SKM-1 treated with dmso at 0.1 percent for 144 hours (cell line): ENCODE results near the gene MYO5B.

Experiments used
- DNase-seq: peaks from one replicate; lab custom pipeline; 2025; ENCODE audit not compliant: unreplicated experiment; lab: John Stamatoyannopoulos, UW

MYO5B gene

DNA sequence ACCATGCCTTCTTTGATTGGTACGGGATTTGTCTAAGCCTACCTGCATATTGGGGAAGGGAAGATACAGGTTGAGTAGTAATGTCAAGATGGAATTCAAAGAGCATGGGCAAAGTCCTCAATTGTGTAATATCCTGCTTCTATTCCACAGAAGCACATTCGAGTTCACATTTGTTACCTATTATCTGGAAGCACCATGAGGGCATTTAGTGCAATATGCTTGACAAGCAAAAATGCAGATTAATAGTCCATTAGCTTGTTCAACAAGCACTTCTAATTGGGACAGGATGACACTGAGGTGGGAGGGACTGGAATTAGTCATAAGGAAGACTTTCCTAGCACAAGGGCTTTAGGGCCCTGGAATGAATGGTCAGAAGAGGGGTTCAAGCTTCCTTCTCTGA, 40.5 kb downstream of the MYO5B start:
- DNase-seq = no peak

DNA sequence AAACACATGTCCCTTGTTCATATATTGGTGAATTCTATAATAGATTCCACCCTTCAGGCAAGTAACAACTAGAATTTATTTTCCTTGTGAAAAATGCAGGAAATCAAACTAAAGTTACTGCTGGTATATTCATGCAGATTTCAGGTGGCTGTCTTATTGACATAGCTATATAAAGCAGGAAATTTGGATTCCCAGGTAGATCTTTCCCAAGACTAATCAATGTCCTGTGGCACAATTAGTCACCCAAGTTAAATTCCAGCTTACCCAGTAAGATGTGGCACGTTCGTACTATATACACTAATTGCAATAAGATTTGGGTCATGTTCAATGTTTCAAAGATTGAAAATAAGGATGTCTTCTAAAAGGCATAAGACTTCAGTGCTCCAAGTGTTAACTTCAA, 42.0 kb downstream of the MYO5B start:
- DNase-seq = no peak

- DNase-seq = no peak
These were observed 43.0 kb downstream of the MYO5B start for GRCh38 chr18:50151926-50152325.

DNA sequence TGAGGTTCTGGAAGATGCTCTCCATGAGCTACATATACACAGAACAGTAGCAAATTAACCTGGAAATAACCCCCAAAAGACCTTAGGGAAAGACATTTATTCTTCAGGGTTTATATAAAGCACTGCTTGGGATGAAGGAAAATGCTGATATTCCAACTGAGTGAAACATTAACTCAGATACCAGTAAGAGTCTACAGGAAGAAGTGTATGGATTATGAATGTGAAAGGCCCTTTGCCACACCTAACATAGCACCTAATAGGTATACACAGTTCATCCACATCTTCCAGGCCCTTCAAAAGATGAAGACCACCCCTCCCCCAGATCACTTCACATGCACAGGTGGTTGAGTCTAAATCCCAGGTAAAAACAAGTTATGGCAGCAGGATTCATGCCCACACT, 50.4 kb downstream of the MYO5B start:
- no peak for DNase-seq

DNA sequence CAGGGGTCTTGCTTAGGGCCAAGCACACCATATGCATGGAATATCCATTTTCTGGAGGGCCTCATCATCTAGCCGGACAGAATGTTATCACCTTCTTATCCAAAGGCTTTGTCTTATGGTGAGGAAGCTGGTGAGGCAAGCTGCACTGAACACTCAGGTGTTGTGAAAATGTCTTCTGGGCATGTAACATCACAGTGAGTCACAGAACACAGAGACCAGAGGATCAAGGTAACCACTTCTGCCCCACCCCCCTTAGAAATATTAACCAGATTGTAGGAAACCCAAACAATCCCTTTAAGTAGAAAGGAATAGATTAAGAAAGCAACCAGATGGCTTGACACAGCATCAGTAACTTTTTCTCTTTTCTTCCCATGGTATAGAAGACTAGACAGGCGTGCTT, 51.1 kb downstream of the MYO5B start:
- no peak for DNase-seq

GRCh38 chr18:50143294-50143693, 51.7 kb downstream of the MYO5B start:
- DNase-seq = no peak

GRCh38 chr18:50142441-50143120, 52.4 kb downstream of the MYO5B start:
- no peak for DNase-seq

DNA sequence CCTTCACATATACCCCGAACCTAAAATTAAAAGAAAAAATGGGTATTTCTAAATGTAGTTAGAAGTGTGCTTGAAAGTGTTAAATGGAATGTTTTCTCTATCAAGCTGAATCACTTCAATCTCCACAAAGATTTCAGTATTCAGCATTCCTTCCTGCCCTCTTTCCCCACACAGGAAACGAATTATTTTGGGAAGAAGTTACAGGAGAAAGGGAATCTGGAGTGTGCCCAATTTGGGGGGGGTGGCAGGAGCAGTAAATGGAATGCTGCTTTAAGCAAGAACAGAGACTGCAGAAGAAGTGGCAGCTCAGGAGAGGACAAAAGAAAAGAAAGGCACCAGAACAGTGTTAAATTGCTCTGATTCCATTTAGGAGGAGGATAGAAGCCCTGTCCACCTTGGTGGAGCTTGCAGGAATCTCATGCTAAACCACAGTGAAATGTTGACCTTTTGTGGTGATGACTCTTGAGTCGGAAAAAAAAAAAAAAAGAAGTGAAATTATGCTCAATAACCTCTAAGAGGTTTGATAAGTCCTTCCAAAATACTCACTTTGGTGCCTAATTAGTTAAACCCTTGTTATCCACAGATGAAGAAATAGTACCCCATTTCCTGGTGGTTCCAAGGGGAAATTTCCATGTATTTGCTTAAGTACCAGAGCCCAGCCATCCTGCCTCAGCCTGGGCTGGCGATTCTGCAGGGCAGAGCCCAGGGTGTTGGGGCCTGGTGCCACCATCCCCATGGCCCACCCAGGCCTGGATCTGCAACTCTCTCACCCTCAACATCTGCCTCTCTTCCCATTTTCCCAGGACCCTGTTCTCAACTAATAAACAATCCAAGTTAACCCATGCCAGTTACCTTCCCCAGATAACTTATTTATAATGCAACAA, 56.5 kb downstream of the MYO5B start:
- DNase-seq = no peak

GRCh38 chr18:50135903-50136302, 59.0 kb downstream of the MYO5B start:
- DNase-seq = no peak

DNA sequence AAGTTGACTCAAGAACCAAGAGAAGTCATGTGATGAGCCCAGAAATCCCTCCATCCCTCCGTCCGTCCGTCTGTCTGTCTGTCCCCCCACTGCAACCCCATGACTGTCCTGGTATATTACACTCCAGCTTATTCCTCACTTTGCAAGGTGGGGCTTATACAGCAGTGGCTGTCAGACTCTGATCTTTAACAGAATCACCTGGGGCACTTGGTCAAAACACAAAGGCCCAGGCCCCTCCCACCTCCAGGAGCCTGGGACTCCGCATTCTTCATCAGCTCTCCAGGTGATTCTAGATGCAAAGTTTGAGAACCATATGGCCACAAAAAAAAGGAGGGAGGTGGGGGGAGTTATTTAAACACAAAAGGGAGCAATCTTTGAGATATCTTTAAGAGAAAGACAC, 61.4 kb downstream of the MYO5B start:
- DNase-seq = no peak

DNA sequence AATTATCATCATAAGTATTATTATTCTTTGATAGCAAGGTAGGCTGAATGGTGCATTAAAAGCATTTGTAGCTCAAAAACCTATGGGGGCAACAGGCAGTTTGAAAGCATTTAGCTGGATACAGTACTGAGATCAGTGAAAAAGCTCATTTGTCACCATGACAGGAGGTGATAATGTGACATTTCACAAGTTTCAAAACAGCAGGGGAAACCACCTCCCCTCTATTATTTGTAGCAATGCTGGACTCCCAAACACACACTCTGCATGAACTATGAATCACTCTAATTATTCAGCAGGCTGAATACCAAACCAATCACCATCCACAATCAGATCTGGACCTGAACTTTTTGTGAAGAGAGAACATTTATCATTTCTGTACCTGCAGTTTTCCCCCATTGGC, 63.4 kb downstream of the MYO5B start:
- DNase-seq = no peak

- DNase-seq = no peak
These were observed 66.3 kb downstream of the MYO5B start for GRCh38 chr18:50128506-50129271.

DNA sequence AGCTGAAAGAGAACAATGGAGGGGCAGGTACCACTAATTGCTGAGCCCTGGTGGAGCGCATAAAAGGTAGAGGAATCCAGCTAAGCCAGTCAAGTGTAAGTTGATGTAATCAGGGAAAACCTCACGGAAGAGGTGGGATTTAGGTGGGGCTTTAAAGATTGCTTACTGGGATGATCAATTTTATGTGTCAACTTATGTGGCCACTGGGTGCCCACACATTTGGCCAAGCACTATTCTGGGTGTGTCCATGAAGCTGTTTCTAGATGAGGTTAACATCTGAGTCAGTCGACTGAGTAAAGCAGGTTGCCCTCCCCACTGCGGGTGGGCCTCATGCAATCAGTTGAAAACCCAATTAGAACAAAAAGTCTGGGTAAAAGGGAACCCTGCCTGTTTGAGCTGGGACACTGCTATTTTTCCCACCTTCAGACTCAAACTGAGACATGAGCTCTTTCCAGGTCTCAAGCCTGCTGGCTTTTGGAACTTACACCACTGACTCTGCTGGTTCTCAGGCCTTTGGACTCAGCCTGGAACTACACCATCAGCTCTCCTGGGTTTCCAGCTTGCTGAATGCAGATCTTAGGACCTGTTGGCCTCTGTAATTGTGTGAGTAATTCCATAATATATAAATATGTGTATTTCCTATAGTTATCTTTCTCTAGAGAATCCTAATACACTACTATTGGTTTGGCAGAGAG, 67.3 kb downstream of the MYO5B start:
- DNase-seq = no peak

DNA sequence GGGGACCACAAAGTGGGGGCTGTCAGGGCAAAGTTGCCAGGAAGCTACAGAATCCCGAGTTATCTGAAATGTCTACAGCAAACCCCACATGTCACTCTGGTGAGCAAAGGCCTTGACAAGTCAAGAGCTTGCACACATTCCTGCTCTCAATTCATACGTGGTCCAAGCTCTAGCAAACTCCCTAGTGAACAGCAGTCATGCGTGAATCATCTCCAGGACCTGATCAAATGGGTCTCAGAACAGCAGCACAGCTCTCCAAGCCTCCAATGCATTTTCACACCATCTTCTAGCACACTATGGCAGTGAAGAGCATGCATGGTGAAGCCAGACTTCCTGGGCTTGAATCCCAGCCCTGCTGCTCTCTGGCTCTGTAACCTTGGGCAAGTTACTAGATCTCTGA, 68.5 kb downstream of the MYO5B start:
- no peak for DNase-seq

- no peak for DNase-seq
These were observed 69.5 kb downstream of the MYO5B start for GRCh38 chr18:50125456-50125855.

DNA sequence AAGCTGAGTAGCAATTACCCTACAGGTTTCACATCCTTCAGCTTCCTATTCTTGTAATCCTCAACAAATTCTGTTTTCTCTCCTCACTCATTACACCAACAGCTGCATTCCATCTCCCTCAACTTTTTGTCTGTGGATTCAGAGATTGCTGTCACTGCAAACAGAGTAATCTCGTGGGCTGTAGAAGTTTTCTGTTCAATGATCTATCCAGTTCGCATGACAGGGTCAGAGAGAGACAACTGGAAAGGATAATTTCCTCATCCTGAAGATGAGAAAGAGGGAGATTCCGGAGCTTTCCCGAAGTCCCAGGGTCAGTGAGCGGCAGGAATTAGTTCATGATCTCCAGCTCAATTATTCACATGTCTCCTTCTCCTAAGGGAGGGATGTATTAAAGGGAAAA, 75.7 kb downstream of the MYO5B start:
- DNase-seq = no peak

- DNase-seq = no peak
These were observed 77.1 kb downstream of the MYO5B start for GRCh38 chr18:50117863-50118262.

DNA sequence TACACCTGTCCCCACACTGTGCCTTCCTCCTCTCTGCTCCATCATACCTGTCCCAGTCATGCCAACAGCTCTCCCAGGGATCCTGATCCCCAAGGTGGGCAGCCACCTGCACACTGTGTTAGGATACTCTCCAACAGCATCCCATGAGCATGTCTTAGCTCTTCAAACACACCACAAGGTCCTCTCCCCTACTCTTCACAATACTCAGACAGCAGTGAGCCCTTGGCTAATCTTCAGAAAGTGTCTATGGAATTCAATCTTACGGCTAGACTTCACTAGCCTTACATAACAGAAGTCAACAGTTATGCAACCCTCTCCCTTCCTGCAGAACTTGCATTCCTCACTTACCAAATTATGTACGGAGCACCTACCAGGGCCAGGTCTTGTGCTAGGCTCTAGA, 79.9 kb downstream of the MYO5B start:
- DNase-seq = no peak

DNA sequence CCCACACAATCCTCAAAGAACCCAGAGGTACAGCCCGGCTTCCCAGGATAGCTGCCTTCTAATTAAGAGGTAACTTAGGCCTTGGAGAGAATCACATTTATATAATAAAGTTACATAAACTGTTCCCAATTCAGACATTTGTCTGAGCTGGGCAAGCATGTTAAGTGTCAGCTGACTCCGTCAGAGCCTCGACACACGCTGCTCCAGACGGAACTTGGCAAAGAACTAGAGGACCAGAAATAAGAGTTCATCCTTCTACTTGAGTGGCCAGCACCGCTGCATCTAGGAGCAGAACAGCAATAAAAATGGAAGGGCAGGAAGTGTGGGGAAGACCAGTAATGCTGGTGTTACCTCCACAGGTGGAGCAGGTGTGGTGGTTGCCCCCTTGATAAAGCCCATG, 80.5 kb downstream of the MYO5B start:
- no peak for DNase-seq

GRCh38 chr18:50113726-50114125, 81.2 kb downstream of the MYO5B start:
- no peak for DNase-seq

DNA sequence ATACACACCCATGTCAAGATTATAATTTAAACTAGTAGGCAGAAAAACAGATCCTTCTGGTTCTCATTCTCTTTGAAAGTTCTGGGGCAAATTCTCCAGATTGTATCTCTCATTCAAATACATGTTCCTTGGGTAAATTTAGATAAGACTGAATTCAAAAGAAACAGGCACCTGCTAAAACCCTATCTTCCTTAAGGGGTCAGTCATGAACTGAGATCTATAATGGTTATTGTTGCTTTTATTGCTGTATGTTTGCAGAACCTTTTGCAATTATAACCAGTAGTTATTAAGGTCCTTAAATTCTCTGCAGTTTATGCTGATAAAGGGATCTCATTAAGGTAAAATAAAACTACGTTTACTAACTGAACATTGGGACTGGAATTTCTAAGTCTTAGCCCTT, 83.5 kb downstream of the MYO5B start:
- no peak for DNase-seq
